Amygdala (tissue), 56 donors: Measurements from ENCODE around the gene C11orf86.
"Not testable (repeated sequence)": the region's sequence is repeated elsewhere in the genome, so short reads cannot be mapped to it uniquely, and the experiment has no call there.

Experiments used
- DNase-seq, 56 donors: peaks; one replicate each; lab custom pipeline; 2025; lab: John Stamatoyannopoulos, UW

Gene C11orf86, protein sequence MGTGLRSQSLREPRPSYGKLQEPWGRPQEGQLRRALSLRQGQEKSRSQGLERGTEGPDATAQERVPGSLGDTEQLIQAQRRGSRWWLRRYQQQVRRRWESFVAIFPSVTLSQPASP

DNA sequence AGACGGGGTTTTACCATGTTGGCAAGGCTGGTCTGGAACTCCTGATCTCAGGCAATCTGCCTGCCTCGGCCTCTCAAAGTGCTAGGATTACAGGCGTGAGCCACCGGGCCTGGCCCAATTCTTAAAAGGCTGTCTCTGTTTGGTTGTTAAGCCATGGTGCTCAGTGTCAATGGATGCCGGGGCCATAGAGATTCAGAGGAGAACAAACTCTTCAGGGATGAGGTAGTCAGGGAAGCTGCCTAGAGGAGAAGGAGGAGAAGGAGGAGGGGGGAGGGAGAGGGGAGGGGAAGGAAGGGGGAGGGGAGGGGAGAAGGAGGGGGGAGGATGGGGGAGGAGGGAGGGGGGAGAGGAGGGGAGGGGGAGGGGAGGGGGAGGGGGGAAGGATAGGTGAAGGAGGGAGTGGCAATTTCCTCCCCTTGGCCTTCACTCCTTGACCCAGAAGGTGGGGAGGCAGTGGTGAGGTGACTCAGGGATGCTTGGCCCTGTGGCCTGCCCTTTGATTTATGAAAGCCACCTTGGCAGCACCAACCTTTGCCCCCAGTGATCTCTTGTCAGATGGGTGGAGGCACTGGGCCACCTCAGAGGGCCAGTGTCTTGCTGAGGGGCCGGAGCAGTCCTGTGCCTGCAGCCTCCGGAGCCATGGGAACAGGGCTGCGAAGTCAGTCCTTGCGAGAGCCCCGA lies at the start of gene C11orf86:
Gene C11orf86, plus strand, starts transcription at position 581 of the 681 bp plus-strand sequence. Its CDS starts 59 bp downstream, at position 640.
- DNase-seq = no peak

DNA sequence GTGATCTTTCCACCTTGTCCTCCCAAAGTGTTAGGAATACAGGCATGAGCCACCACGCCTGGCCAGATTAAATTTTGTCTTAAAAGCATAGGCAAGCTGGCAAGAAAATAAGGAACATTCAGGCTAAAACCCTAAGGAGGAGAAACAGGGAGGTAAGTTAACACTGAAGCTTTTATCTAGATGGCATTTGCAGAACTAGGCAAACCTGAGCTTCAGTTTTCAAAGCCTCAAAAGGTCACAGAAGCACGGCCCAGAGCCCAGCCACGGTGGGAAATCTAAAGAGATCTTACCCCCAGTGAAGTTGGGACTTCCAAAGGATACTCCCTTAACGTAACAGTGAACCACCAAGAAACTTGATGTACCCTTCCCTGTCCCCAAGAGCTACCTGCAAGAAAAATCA lies 45.4 kb upstream of the C11orf86 start:
- no peak for DNase-seq

DNA sequence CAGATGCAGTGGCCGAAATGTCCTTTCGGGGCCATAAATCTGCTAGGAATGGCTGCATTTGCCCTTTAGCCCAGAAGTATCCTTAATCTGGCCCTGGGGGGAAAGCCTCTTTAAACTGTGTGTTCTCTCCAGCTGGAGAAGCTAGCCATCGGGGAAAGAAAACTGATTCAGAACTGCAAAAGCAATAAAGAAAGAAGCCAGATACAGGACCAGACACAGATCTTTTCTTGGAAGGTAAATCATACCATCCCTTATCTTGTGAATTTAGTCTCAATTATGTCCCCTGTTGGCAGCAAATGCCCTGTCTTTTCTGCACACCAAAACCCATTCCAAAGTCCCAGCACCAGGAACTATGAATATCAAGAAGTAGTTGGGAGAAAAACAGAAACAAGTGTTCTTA lies 42.6 kb upstream of the C11orf86 start:
- DNase-seq = no peak

DNA sequence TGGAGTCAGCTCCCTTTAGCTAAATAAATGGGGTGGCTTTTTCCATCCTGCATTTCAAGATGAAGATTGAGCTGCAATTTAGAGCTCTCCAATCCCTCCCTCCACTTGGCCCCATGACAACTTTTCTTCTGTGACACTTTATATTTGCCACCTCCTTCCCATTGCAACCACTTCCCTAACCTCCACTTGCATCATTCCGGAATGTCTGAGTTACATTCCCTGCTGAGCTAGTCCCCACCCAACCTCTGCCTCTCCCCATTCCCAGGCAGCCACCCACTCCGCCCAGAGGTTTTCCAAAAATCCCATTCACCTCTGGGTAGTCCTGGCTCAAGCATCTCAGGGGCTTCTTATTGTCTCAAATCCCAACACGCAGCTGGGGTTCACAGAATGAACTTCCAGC lies 41.6 kb upstream of the C11orf86 start:
- DNase-seq = no peak

DNA sequence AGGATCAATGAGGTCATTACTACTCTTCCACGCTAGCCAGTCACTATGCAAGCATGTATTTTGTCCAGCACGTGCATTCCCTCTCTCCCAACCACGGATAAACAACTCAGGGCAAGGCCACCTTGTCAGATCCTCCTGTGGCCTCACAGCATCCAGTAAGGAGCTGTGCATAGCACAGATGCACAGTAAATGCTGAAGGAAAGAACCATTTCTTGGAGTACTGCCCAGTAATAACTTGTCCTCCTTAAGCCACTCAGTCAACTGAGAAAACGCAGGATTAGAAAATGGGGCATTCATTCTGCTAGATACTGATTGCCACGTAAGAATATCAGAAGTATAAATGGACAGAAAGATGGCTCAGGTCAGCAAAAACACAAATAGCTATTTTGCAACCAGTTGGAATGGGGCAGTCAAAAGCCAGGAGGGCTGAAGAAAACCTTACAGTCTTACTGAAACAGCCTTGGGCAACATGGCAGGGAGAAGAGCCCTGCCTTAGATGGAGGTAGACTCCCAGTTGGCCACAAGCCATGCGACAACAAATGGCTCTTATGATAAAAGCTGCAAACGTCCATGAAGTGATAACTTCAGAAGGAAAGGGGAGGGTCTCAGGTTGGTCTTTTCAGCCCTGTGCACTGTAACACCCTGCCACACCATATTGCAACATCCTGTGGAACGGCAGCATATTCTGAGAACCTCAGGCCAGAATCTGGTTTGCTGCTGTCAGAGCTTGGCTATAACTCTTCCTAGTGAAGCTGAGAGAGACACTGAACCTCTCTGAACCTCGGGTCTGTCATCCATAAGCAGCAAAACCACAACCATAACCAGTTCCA lies 39.9 kb upstream of the C11orf86 start:
- DNase-seq = no peak

DNA sequence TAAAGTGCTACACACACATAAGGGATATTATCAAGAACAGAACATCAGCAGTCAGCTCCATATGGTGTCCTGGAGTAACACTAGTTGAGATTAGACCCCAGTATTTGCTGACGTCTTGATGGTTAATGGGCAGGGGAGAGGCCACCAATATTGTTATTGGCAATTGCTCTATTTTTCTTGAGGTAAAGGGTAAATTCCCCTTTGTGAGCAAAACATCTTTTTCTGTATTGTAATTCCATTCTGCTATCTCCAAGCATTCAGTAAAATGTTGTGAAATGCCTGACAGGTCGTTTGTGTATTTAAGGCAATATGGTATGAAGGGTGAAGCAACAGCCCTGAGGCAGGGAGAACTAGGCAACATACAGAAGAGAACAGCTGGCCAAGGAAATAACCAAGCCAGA lies 38.8 kb upstream of the C11orf86 start:
- no peak for DNase-seq

DNA sequence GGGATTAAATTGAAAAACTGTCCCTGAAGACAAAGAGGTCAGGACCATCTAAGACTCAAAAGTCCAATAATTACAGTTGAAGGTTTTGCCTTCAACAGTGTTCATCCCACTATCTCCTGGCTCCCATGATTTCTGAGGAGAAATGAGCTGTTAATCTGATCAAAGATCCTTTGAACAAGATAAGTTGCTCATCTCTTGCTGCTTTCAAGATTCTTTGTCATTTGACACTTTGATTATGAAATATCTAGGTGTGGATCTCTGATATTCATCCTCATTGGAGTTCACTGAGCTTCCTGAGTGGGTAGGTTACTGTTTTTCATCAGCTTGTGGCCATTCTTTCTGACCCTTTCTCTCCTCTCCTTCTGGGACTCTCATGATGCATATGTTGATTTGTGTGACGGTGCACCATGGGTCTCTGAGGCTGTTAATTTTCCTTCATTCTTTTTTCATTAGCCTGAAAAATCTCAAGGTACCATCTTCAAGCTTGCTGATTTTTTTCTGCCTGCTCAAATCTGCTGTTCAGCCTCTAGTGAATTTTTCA lies 37.8 kb upstream of the C11orf86 start:
- no peak for DNase-seq

DNA sequence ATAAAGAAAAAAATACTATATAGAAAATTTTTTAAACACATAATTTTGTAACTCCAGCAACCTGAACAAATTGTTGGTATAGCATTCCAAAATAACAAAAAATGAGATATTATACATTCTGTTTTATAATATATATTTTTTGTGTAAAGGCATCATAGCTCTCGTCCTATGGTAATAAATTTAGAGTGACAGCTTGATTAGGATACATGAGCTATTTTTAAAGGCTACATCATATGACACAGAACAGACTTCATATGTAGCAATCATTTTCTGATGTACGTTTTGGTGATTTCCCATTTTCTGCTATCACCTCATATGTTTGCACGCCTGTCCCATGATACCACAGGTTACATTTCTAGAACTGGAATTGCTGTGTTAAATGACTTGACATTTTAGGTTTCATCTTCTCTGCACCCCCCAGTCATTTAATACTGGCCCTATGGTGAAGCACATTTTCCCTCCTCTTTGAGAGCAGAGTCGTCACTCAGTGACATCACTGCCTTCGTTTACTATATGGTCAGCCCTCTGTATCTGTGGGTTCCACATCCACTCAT lies 36.4 kb upstream of the C11orf86 start:
- no peak for DNase-seq

DNA sequence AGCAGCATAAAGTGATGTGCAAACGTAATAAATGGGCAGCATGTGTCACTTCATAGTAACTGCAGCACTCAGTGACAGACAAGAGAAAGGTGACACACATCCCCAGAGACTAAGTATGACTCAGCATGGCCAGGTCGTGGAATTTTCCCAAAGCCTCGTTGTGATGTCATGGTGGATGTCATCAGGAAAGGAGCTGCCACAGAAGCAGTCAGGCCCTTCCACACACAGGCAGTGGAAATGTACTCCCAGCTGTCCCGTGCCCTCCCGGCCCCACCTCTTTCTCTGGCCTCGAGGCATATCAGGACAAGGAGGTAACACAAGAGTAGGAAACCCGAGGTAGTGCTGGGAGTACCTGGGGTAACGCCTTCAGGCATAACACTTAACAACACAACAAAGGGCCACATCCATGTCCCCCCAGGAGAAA lies 25.0 kb upstream of the C11orf86 start:
- peak in 1 of 56 donors; percentile 15 for DNase-seq

DNA sequence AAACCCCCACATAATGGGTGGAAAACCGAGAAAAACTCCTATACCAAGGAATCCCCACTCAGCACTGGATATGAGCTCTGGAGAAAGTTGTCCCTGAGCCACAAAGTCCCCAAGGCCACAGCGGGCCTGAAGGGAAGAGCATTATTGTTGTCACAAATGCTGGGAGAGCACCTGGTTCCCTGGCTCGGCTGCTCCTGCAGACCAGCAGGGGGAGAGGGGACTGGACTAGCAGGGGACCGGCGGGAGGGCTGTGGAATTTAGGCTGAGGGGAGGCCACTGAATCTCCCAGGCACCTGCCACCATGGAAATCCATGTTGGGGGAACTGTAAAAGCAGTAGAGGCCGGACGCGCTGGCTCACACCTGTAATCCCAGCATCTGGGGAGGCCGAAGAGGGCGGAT lies 24.0 kb upstream of the C11orf86 start:
- no peak for DNase-seq

DNA sequence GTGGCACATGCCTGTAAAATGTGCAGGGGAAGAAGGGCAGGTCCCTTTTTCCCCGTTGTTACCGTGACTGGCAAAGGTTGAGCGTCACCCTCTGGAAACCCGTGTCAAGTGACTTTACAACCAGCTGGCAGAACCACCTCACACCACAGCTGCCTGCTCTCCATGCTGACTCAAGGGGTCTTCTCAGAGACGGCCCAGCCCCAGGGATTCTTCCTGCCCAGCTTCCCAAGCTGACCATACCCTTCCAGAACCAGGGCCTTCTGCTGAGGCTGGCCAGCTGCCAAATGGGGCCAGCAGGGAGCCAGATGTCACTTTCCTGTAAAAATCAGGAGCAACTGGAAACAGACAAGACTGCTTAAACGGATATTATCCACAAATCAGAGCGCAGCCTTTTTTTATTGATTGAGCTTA lies 23.2 kb upstream of the C11orf86 start:
- DNase-seq = peak in 1 of 56 donors; percentile 1

DNA sequence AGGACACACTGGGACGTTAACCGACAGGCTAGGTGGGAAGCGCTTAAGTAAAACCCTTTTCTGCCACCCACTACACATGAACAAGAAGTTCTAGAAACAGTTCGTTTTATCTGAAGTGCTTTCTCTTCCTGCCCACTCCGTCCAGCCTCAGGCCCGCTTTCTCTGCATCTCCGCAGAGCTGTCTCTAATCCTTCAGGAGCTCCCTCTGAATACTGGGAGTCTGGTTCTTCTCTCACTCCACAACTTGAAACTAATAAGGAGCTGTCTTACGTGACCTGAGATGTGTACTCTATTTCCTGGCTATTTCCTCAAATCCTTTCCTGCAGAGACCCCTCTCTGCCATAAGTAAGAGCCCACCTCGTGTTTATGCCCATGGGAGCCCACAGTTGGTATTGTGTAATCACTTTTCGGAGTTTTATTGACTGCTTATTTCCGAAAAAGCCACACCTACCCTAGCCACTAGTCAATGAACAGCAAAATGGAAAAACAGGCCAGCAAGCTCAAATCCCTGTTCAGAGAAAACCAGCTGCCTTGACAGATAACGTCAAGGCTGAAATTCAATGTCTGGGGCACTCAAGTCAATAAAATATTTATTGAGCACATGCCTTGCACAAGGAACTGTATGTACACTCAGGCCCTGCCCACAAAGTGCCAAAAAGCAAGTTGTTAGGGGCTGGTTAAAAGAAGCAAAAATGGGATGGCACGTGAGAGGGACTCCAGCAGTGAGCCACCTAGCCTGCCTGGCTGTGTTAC lies 21.8 kb upstream of the C11orf86 start:
- DNase-seq = no peak

DNA sequence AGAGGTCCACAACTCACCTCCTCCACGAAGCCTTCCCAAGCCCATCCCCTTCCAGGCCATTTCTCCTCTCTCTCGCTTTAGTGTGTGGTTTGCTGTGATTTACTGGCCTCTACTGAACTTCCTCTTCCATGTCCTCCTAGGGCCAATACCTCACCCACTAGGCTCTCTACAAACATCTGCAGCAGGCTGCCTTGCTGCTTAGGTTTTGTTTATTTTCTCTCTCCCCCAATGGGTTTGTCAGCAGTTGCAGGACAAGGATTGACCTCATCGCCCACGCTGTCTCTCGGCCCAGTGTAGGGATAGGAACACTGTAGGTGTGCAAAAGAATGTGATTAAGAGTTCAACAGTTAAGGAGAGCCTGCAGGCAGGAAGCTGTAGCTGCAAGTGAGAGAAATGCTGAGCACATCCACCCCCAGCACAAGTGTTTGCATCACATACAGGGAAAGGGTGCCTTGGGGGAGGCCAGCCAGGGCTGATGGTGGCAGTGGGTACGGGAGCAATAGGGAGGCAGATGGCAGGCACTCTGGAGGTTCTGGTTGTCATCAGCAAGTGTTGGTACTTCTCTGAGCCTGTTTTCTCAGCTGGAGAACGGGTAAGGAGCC lies 18.3 kb upstream of the C11orf86 start:
- peak in 29 of 56 donors; percentile 6 to 61 (median 23) for DNase-seq

DNA sequence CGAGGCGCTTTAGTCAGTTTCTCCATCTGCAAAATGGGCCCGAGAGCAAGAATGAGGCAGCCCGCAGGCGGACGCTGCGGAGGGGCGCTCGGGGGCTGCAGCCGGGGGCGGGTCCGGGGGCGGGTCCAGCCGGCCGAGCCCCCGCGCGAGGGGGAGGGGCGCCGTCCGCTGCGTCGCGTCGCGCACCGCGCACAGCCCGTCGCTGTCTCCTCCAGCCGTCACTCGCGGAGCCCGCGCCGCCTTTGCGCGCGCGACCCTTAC lies 17.2 kb upstream of the C11orf86 start:
- DNase-seq = no peak

DNA sequence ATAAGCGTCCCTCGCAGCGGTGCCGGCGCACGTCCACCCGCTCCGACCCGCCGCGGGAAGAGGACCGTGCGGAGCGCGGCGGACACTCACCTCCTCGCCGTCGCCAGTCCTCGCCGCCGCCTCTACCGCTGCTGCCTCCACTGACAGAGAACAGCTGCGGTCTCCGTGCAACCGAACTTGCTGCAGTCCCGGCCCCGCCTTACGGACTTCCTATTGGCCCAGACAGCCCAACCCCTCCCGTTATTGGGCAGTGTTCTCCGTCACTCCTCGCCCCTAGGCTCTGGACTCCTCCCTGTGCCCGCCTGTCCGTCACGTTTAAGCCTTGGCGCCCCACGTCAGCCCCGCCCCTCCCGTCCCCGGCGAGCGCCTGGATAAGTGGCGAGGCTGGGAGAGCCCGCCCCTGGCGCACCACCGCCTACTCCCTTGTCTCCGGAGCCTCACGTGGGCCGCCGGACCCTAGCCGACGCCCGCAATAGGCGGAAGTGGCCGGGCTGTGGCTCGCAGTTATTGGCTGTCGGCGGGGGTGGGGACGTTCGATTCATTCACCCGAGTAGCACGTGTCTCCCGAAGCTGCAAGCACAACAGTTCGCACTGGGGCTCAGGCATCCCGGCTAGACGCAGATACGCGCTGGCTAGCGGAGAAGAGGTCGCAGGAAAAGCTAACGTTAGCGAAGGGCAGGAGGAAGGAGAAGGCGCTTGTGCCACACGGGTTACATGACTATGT lies 16.7 kb upstream of the C11orf86 start, which contains the start of gene PC:
Gene PC, minus strand, starts transcription at position 152 of the 724 bp plus-strand sequence. CDS start 86,224 bp downstream, outside the sequence.
- DNase-seq = peak; percentile 89 to 100 (median 100)

DNA sequence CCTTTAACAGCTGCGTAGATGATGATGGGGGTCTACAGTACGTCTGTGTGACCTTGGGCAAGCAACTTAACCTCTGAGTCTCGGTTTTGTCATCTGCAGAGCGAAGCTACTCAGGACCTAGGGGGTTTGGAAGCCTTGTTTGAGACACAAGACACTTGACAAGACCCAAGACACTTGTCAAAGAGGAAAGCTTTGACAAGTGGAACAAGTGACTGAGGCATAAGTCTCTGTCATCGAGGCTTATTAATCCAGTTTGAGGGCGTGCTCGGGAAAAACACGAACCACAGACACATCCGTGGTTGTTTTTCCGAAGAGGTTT lies 16.2 kb upstream of the C11orf86 start:
- no peak for DNase-seq

DNA sequence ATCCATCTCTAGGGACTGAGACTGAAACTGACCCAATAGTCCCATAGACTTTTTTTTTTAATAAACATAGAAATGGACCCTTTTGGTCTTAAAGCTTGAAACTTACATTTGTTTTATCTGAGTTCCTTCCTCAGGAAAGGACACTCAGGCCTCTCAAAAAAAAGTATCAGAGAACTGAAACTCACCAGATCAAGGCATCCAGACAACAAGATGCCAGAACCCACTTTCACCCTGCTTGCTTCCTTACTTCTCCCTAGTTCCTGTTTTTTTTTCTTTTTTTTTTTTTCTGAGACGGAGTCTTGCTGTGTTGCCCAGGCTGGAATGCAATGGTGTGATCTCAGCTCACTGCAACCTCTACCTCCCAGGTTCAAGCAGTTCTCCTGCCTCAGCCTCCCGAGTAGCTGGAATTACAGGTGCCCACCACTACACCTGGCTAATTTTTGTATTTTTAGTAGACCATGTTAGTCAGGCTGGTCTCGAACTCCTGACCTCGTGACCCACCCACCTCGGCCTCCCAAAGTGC lies 13.4 kb upstream of the C11orf86 start:
- not testable (repeated sequence) for DNase-seq

DNA sequence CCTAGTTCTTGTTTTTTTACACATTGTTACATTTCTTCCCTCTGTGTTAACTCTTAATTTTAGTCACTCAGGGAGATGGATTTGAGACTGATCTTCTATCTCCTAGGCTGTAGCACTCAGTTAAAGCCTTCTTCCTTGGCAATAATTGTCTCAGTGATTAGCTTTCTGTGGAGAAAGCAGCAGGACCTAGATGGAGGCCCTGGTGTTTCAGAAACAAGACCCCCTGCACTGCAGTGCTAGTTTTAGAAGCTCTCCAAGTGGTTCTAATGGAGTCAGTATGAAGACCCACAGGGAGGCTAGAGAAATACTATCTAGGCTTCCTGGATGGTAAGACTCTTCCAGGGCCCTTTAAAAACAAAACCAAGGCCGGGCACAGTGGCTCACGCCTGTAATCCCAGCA lies 12.9 kb upstream of the C11orf86 start:
- DNase-seq = no peak

DNA sequence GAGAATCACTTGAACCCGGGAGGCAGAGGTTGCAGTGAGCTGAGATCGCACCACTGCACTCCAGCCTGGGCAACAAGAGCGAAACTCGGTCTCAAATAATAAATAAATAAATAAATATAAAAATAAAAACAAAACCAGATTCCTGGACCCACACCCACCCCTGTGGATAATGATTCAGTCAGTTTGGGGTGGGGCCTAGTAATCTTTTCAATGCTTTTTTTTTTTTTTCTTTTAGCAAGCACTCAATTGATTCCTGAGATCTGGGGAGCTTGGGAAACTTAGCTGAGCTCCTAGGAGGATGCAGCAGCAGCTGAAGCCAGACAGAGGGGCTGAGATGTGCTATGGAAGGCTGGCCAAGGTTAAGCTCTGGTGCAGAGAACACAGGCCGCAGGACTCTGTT lies 12.3 kb upstream of the C11orf86 start:
- no peak for DNase-seq
